GM12801 (cell line): ENCODE data around the gene B4GALT1.

Experiments used
- CTCF ChIP-seq: IDR thresholded peaks from one replicate; pipeline ENCODE4 v1.5.1; 2011; ENCODE audit warnings: control low read depth; ENCODE audit not compliant: insufficient read length; ENCODE audit errors: extremely low read depth

Gene B4GALT1, protein sequence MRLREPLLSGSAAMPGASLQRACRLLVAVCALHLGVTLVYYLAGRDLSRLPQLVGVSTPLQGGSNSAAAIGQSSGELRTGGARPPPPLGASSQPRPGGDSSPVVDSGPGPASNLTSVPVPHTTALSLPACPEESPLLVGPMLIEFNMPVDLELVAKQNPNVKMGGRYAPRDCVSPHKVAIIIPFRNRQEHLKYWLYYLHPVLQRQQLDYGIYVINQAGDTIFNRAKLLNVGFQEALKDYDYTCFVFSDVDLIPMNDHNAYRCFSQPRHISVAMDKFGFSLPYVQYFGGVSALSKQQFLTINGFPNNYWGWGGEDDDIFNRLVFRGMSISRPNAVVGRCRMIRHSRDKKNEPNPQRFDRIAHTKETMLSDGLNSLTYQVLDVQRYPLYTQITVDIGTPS

DNA sequence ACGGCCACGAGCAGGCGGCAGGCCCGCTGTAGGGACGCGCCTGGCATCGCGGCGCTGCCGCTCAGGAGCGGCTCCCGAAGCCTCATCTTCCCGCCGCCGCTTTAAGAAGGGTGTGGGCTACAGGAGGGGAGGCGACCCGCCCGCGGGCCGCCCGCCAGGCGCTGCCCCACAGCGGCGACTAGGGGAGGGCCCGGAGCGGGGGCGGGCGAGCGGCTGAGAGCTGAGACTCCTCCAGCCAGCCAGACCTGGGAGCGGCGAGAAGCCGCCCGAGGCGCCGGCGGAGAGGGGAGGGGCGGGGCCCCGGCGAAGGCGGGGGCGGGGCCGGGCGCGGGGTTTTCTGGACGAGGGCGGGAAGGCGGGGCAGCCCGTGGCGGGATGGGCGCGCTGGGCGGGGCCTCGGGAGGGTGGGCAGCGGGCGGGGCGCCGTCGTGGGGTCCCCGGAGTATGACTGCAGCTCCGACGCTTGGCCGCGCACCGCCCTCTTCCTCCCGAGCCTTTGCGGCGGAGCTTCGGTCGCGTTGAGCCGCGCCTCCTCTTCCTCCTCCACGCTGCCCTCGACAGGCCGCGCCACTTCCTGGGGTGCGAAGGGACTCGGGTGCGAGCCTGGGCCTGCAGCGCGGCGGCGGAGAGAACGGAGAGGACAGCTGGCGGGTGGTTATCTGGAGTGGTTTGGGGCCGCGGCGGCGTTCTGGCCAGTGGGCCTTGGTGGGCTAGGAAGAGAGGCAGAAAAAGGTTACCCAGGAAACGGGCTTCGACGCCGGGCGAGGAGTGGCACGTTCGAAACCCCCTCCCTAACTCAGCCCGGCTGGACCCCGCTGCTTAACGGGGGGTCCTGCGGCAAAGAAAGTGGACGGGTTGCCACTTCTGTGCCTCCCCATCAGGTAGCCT, at the start of gene B4GALT1:
Gene B4GALT1, minus strand, starts transcription at position 253 of the 888 bp plus-strand sequence. Its CDS starts 167 bp downstream, at position 86.
- TF ChIP-seq CTCF: no peak

DNA sequence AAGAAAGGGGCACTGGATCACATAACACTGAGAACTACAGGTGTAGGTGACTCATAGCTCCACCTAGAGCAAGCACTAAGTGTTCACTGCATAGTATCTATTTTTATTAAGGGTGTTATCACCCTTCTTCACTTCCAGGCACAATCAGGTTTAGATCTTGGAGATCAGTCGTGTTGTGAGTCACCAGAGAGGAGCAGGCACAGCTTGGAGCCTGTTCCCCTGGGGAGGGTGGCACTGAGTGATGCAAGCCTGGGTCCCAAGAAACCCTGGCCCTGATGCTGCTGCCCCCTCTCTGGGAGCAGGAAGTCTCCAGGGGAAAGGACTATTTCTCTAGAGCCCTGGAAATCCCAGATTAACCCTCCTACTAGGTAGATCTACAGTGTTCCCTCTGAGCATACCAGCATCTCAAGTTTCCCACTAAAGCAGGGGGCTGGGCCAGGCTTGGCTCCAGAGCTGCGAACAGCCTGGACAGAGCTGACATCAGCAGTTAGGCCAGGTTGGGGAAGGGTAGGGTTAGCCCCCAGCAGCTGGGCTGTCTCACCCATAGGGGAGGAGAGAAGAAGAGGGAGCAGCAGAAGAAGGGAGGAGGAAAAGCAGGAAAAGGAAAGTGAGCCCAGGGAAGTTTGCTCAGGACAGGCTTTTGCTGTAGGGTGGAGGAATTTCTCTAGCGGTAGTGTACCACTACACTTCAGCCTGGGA, 44.7 kb upstream of the B4GALT1 start:
- TF ChIP-seq CTCF: no peak

GRCh38 chr9:33210006-33210715, 43.0 kb upstream of the B4GALT1 start:
- no peak for TF ChIP-seq CTCF

- TF ChIP-seq CTCF: no peak
These were observed 42.3 kb upstream of the B4GALT1 start for GRCh38 chr9:33209394-33209793.

- no peak for TF ChIP-seq CTCF
These were observed 35.5 kb upstream of the B4GALT1 start for GRCh38 chr9:33202552-33203201.

GRCh38 chr9:33202018-33202417, 34.9 kb upstream of the B4GALT1 start:
- TF ChIP-seq CTCF: no peak
